B cell (primary cell): Measurements from ENCODE around the gene PRKCZ.

Source experiments
- EZH2 ChIP-seq: IDR thresholded peaks from 2 replicates; pipeline ENCODE4 v1.6.1; 2012; ENCODE audit warnings: borderline replicate concordance, low read depth, mild to moderate bottlenecking, moderate library complexity, low read length; ENCODE audit not compliant: insufficient read depth, poor library complexity, severe bottlenecking
- TF ChIP-seq, protein P1 (sequence below): fragments of 200-600 bp; IDR thresholded peaks from one replicate; pipeline ENCODE4 v1.8.0; 2022; ENCODE audit warnings: antibody characterized with exemption, mild to moderate bottlenecking

DNA sequence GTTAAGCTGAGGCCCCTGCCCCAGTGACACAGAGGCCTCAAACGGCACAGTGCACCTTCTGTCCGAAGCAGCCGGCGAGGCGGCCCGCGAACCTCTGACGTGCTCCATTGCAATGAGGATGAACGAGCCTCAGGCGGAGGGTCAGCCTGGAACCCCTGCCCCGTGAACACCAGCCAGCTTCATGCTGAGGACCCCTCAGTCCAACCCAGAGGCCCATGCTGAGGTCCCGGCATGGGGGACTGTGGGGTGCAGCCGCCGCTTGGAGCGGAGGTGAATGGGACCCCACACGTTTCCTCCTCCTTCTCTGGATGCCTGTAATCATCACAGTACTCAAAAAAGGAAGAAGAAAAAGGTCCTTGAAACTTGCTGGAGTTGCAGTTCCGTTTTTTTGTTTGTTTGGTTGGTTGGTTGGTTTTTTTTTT lies 62.1 kb downstream of the PRKCZ start:
- TF ChIP-seq, protein P1, sequence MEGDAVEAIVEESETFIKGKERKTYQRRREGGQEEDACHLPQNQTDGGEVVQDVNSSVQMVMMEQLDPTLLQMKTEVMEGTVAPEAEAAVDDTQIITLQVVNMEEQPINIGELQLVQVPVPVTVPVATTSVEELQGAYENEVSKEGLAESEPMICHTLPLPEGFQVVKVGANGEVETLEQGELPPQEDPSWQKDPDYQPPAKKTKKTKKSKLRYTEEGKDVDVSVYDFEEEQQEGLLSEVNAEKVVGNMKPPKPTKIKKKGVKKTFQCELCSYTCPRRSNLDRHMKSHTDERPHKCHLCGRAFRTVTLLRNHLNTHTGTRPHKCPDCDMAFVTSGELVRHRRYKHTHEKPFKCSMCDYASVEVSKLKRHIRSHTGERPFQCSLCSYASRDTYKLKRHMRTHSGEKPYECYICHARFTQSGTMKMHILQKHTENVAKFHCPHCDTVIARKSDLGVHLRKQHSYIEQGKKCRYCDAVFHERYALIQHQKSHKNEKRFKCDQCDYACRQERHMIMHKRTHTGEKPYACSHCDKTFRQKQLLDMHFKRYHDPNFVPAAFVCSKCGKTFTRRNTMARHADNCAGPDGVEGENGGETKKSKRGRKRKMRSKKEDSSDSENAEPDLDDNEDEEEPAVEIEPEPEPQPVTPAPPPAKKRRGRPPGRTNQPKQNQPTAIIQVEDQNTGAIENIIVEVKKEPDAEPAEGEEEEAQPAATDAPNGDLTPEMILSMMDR, result no peak
- no peak for TF ChIP-seq EZH2
